ENCODE data around the gene SCMH1. TPM values are rescaled to one million over a fixed set of nuclear protein-coding genes. Genes with fewer than 3 reads are reported as not detected.

Gene SCMH1
- total and polyA plus RNA-seq, 2 of the 4 experiments (the other 2 are of a cell fraction), result 9.0 to 19.4 TPM

DNA sequence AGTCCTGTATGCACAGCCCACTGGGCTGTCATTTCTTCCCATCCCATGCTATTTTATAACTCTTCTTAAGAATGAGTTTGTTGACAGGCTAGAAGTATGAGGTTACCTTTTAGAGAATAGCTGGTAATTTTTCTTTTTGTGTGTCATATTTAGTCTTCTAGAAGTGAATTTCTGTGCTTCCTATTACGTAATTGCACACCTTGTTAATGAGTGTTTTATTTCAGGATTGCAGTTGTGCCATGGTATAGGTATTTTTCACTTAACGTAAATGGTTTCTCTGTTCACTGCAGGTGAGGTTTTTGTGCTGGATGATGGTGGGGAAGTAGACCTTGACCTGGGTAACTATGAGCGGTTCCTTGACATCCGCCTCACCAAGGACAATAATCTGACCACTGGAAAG, 257.6 kb downstream of the SCMH1 start:
- Histone ChIP-seq H3K4me3 (ENCODE audit: insufficient read depth, low read depth, low read length) (no peak overlapping the region), H2BK5ac (ENCODE audit: low read depth, low read length, poor library complexity, severe bottlenecking) (no peak overlapping the region), H3K23ac (ENCODE audit: low read depth, low read length) (no peak overlapping the region), H3K9me3 (ENCODE audit: control insufficient read depth, insufficient read depth, low read length) (no peaks in the 10 kb centered on the region), H4K8ac (ENCODE audit: low read depth in 2 of 2, low read length in 2 of 2) (no peak overlapping the region), H3K56ac (ENCODE audit: extremely low read depth, insufficient read depth, low read length) (no peak overlapping the region), H2BK20ac (ENCODE audit: low read depth, low read length) (no peak overlapping the region), H2BK15ac (ENCODE audit: low read depth, low read length) (no peak overlapping the region), H2AK9ac (replicated peaks; ENCODE audit: low read depth, low read length, poor library complexity) (no peak overlapping the region), H3K9me1 (ENCODE audit: insufficient read depth, low read length) (peaks cover 12% of the 10 kb centered on the region), H2AK5ac (ENCODE audit: low read depth, low read length) (no peak overlapping the region), H3K79me1 (ENCODE audit: low read depth in 1 of 2, low read length in 2 of 2) (peaks cover 25 to 76% of the 10 kb centered on the region in 2 experiments), H2BK120ac (ENCODE audit: low read depth, low read length) (no peak overlapping the region), H3K18ac (ENCODE audit: low read depth, low read length) (no peak overlapping the region), H3K4me1 (ENCODE audit: control insufficient read depth, insufficient read depth, low read length) (peaks cover 25% of the 10 kb centered on the region), H4K91ac (ENCODE audit: insufficient read depth, low read depth, low read length) (no peak overlapping the region), H3K27ac (ENCODE audit: insufficient read depth, low read length) (no peak overlapping the region), H3K9ac (ENCODE audit: low read depth, low read length) (no peak overlapping the region), H3K14ac (replicated peaks; ENCODE audit: low read depth, low read length) (no peak overlapping the region), H2AFZ (replicated peaks; ENCODE audit: low read length, poor library complexity) (no peak overlapping the region), H4K20me1 (ENCODE audit: insufficient read depth, low read length) (peaks cover 39% of the 10 kb centered on the region), H3K4ac (ENCODE audit: low read depth, low read length) (no peak overlapping the region), H3K27me3 (ENCODE audit: control insufficient read depth, insufficient read depth, low read length) (no peaks in the 10 kb centered on the region), H4K5ac (ENCODE audit: low read depth, low read length) (no peak overlapping the region), H3K4me2 (ENCODE audit: low read depth, low read length) (no peak overlapping the region), H3K36me3 (ENCODE audit: control insufficient read depth, insufficient read depth, low read length) (peaks cover 29% of the 10 kb centered on the region)
- in situ Hi-C loops (cut with MboI; ENCODE audit: low sequenced_read_pairs) (no loop called here), dilution Hi-C loops (cut with HindIII; ENCODE audit: low sequenced_read_pairs, unreplicated experiment) (no loop called here), intact Hi-C loops (cut with micrococcal nuclease) (no loop called here)
- no peak for ATAC-seq (ENCODE audit: low read depth)
- ChIA-PET CTCF (interaction anchor here (1.2 kb wide), 1 partner anchor 19 kb away, joined by 7 read pairs; no protein-coding TSS in a partner anchor), POLR2A (ENCODE audit: unreplicated experiment) (no interaction called here)
- no peak for TF ChIP-seq MAZ (IDR thresholded peaks at IDR 0.05; ENCODE audit: borderline replicate concordance, low read depth, low read length)
- TF ChIP-seq CEBPB (IDR thresholded peaks at IDR 0.05; ENCODE audit: low read depth, low read length), result peak; percentile 72
- DNase-seq, result no peak
- no CpG with 5 or more reads among the region's 4 CpGs for WGBS, 2 experiments (ENCODE audit: extremely low coverage in 2 of 2, insufficient read length in 1 of 2)
- no TSS peak for BruUV-seq (replicated peaks)

Data from IMR-90 (cell line).